GM10248 (cell line): ENCODE results near the gene HPDL.

Experiments
- CTCF ChIA-PET: fragments of 300-600 bp; sonication (Branson Sonifier 250); formaldehyde crosslinking; extraction: SDS; loops from one replicate; lab custom pipeline; 2021; ENCODE audit warnings: antibody characterized with exemption; lab: Yijun Ruan, JAX
- POLR2A ChIA-PET: fragments of 350-650 bp; sonication (Branson Sonifier 250); formaldehyde crosslinking; extraction: SDS; loops from one replicate; lab custom pipeline; 2020; ENCODE audit warnings: antibody characterized with exemption; lab: Yijun Ruan, JAX
- DNase-seq: peaks from one replicate; pipeline ENCODE4 v3.0.0; 2012; ENCODE audit errors: extremely low spot score
- TF ChIP-seq, protein P1 (sequence below): IDR thresholded peaks from 2 replicates; pipeline ENCODE4 v1.5.1; 2012; ENCODE audit warnings: mild to moderate bottlenecking, low read depth; ENCODE audit errors: extremely low read depth, missing control alignments, control extremely low read depth

HPDL gene

DNA sequence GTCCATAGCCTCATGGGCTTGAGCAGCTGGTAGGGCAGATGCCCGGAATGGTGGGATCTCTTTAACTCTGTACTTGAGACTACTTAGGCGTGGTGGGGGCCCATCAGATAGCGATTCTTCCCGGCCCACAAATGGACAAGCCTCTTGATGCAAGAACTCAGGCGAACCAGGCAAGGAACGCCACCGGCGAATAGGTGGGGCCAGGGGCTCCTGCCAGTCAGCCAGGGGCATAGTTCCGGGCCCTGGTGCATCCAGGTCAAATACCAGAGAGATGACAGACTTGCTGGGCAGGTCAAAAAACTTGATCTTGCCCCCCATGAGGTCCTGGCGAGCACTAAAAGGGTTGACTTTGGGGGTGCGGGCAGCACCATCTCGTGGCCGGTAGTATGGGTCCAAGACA lies 18.3 kb downstream of the HPDL start:
- ChIA-PET POLR2A (interaction anchor here (0.6 kb wide), 1 partner anchor 12 kb away, joined by 4 read pairs; no protein-coding TSS in a partner anchor), CTCF (interaction anchor here (1.7 to 23.1 kb wide), 4 partner anchors 15 to 331 kb away, joined by 5 to 389 read pairs (median 94); partner anchors contain the start of gene TESK2)
- no peak for DNase-seq
- TF ChIP-seq, protein P1, sequence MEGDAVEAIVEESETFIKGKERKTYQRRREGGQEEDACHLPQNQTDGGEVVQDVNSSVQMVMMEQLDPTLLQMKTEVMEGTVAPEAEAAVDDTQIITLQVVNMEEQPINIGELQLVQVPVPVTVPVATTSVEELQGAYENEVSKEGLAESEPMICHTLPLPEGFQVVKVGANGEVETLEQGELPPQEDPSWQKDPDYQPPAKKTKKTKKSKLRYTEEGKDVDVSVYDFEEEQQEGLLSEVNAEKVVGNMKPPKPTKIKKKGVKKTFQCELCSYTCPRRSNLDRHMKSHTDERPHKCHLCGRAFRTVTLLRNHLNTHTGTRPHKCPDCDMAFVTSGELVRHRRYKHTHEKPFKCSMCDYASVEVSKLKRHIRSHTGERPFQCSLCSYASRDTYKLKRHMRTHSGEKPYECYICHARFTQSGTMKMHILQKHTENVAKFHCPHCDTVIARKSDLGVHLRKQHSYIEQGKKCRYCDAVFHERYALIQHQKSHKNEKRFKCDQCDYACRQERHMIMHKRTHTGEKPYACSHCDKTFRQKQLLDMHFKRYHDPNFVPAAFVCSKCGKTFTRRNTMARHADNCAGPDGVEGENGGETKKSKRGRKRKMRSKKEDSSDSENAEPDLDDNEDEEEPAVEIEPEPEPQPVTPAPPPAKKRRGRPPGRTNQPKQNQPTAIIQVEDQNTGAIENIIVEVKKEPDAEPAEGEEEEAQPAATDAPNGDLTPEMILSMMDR = no peak

DNA sequence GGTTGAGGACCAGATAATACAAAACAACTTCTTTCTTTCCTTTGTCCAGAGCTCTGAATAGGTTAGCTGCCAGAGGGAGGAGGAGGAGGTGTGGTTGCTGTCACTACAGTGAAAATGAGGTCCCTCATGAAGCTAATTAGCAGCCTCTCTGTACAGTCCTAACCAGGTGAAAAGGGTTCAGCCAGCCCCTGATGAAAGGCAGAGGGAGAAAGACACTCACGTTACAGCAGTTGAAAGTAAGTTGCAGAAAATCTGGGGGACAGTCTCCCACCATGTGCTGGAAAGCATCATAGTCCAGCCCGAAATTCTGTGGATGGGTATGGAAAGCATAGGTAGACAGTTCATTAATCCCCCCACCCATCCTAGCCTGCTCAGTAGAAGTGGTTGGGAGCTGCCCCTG lies 19.8 kb downstream of the HPDL start:
- CTCF ChIA-PET = interaction anchor here (13.8 to 23.1 kb wide), 2 partner anchors 13 to 145 kb away, joined by 131 to 389 read pairs; partner anchors contain the start of gene TESK2
- POLR2A ChIA-PET = no interaction called here
- TF ChIP-seq, protein P1 = no peak
- DNase-seq = no peak

DNA sequence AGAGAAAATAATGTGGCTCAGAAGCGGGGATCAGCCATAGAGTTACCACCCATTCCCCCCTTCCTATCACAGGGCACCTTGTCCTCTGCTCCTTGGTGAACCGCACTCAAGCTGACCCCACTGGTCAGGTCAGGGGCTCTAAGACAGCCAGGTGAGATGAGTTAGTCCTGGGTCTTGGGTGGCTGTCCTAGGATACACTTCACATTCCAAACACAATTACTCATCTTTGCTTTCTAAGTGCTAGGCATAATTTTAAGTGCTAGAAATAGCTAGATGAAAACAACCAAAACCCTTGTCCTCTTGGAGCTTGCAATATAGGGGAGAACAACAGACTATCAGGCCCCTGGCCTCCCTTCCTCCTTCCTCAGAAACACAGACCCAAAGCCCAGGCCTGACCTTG lies 21.3 kb downstream of the HPDL start:
- ChIA-PET POLR2A (interaction anchor here (2.1 kb wide), 1 partner anchor 8 kb away, joined by 12 read pairs; the partner anchor contains the start of genes MUTYH and TOE1), CTCF (interaction anchor here (0.8 to 23.1 kb wide), 7 partner anchors 12 to 336 kb away, joined by 3 to 389 read pairs (median 4); partner anchors contain the start of genes TESK2 and UROD)
- TF ChIP-seq, protein P1 = no peak
- no peak for DNase-seq

DNA sequence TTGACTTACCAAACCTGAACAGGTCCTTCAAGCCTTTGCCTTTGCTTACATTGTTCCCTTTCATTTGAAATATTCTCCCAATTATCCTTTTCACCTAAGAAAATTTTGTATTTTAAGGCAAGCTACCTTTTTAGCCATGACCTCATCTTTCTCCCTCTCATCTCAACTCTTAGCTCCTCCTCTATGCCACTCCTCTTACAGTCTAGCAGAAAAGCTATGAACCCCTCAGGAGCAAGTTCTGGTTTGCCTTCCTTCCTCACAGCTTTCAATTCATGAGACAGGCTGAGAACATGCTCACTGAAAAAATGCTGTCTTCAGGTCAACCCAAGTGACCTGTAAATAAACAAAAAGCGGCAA lies 21.9 kb downstream of the HPDL start:
- TF ChIP-seq, protein P1 = no peak
- CTCF ChIA-PET = interaction anchor here (1.1 to 23.1 kb wide), 6 partner anchors 11 to 336 kb away, joined by 3 to 389 read pairs (median 4); partner anchors contain the start of genes TESK2 and UROD
- DNase-seq = no peak
- POLR2A ChIA-PET = interaction anchor here (2.1 kb wide), 1 partner anchor 9 kb away, joined by 12 read pairs; the partner anchor contains the start of genes MUTYH and TOE1

DNA sequence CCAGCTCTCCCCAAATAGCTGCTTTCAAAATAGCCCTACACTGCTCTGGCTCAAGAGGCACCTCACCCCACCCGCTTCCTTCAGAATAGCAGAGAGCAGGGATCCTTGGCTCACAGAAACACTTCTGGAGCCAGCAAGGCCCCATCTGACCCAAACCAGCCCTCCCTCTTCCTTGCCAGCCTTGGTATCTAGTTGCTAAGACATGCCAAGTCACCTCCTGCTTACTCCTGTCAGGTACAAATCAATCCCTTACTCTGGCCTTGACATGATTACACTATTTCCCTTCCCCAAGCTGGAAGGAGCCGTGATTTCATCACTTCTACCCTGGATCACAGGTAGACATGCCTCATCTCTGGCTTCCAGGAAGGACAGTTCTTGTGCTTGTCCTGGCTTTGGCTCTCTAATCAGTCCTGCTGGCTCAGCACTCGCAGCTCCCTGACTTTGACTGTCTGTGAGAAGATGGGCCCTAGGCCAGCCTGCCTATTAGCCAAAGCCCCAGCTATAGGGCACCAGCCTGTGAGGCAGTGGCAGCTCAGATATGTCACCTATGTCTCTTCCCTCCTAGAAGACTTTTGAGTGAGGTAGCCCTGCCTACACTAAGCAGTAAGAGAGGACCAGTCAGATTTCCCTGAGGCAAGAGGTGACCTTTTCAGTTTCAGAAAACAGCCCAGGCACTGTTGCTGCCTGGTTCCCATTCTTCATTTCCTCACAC lies 22.4 kb downstream of the HPDL start:
- DNase-seq = no peak
- CTCF ChIA-PET = interaction anchor here (1.3 to 23.1 kb wide), 6 partner anchors 8 to 337 kb away, joined by 3 to 389 read pairs (median 6); partner anchors contain the start of genes MUTYH, TESK2, TOE1 and UROD
- TF ChIP-seq, protein P1 = no peak
- POLR2A ChIA-PET = interaction anchor here (2.1 kb wide), 1 partner anchor 9 kb away, joined by 12 read pairs; the partner anchor contains the start of genes MUTYH and TOE1

DNA sequence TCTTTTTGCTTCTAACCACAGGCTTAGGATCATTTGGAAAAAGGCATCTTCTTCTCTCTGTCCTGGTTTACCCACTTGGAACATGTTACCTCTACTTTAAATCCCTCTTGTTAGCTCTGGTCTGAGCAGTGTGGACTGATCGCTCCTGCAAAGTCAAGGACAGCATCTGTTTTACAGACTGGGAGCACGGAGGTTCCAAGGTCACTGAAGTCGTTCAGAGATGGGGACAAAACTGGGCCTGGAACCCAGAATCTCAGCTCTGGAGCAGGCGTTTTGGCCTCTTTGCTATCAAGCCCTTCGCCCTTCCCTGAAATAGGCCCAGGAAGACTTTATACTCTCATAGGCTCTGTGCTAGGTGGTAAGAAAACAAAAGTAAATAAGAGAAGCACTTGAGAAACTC lies 24.8 kb downstream of the HPDL start:
- CTCF ChIA-PET = interaction anchor here (1.3 to 23.1 kb wide), 4 partner anchors 8 to 160 kb away, joined by 4 to 389 read pairs (median 68); partner anchors contain the start of gene TESK2
- TF ChIP-seq, protein P1 = no peak
- no peak for DNase-seq
- POLR2A ChIA-PET = interaction anchor here (0.5 to 0.6 kb wide), 2 partner anchors 11 to 206 kb away, joined by 4 read pairs; partner anchors contain the start of genes MUTYH and TOE1
